C4-2B (cell line): ENCODE results near the gene ABCE1.

ENCODE experiments used
- CTCF ChIP-seq: fragments of 450-650 bp; conservative IDR thresholded peaks from 2 replicates; pipeline ENCODE4 v1.5.1; 2017; ENCODE audit warnings: mild to moderate bottlenecking
- ZFX ChIP-seq: fragments of 450-650 bp; IDR thresholded peaks from 2 replicates; pipeline ENCODE4 v1.6.1; 2017

DNA sequence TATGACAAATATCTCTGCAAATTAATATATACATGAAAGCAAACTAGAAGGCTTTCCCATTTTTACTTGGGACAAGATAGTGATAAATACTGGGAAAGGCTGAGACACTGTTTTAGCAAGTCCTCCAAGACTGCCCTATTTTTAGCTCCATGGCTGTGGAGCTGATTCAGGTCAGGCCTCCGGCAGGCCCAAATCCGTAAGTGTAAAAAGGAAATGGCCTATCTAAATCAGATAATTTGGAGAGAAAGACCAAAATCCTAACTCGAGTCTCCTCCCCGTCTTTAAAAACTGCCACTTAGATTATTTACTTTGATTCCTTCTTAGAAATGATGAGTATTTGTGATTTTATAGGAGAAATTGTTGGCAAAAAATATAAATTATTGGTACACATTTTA, 79.4 kb downstream of the ABCE1 start:
- TF ChIP-seq CTCF (no peak), ZFX (no peak)
